Right cardiac atrium (tissue), 5 donors: ENCODE measurements around the gene DIP2C. TPM values are rescaled to one million over a fixed set of nuclear protein-coding genes. Genes with fewer than 3 reads are reported as not detected.
A peak's percentile ranks its signal among the peaks of the same experiment; 100 is the strongest.

Experiments
- ATAC-seq, 2 donors: fragments of 200-7000 bp; cut with Tn5 transposase; one replicate each; pipeline versions ENCODE4 v1.8.0 to v1.9.1; 2020; ENCODE audit warnings: moderate library complexity in 2 of 2, mild to moderate bottlenecking in 1 of 2
- DNase-seq, 3 donors: peaks; one replicate each; pipeline ENCODE4 v3.0.0-alpha.2; 2020
- H3K27ac ChIP-seq: one replicate; pipeline ENCODE4 v1.5.1; 2013; ENCODE audit warnings: mild to moderate bottlenecking, low read length, control low read depth, moderate library complexity
- H3K27me3 ChIP-seq: one replicate; pipeline ENCODE4 v1.6.1; 2013; ENCODE audit not compliant: control insufficient read depth, insufficient read depth
- H3K4me1 ChIP-seq: one replicate; pipeline ENCODE4 v1.6.1; 2013; ENCODE audit warnings: low read length; ENCODE audit not compliant: control insufficient read depth, insufficient read depth
- H3K4me3 ChIP-seq: one replicate; pipeline ENCODE4 v1.5.1; 2013; ENCODE audit warnings: low read length, control low read depth
- H3K9me3 ChIP-seq: one replicate; pipeline ENCODE4 v1.6.1; 2013; ENCODE audit warnings: low read length; ENCODE audit not compliant: control insufficient read depth
- WGBS: extraction: QIAGEN DNeasy Blood & Tissue Kit; methylation state at CpG from one replicate; pipeline ENCODE4 v1.1.7; 2013; 5-methylcytosine and 5-hydroxymethylcytosine counted together
- intact Hi-C, 4 donors: fragments of 100-400 bp; cut with DNase I; formaldehyde crosslinking; loops; one replicate each; pipeline versions ENCODE4 v1.11.0 to v1.14.0; 2022 to 2023
- polyA plus RNA-seq: library from polyadenylated mRNA; stranded (reverse); fragments of 200-250 nt; gene quantifications from one replicate; pipeline ENCODE4 v1.2.3, GENCODE V29; 2013
- total RNA-seq, 4 donors: library from RNA; stranded (reverse); fragmentation: NEBNext Ultra II Directional; extraction: Animal tissue kit (Norgen Biotek cat#: 25700); gene quantifications; one replicate each; pipeline ENCODE4 v1.2.1, GENCODE V29; 2021
- donor health status: healthy with polysubstance abuse.
- donor health status: DM: no; HTN: yes; CAD: no.
- donor health status: DM: no; HTN: no; CAD: no.
- donor health status: DM: no; HTN: yes; CAD: no; lungs with severe emphysema.
- donor health status: DM: yes; HTN: yes; CAD: no.

DIP2C gene
- total and polyA plus RNA-seq, 5 donors: 7.9 to 31.5 (median 25.5) TPM

DNA sequence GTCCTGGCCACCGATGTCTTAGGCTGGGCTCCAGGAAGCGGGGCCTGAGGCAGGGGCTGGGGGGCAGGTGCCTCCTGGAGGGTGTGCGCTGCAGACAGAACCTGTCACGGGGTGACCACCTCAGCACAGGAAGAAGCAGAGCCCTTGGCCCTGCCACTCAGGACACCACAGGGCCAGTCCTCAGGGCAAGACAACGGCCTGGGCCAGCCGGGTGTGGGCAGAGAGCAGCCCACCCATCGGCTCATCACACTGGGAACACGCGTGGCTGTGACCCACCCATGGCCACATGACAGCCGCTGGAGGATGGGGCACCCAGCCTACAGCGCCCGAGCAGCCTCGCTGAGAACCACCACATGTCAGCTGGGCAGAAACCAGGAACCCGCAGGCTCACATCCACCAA lies 5.9 kb upstream of the DIP2C start:
- Histone ChIP-seq H3K4me1 (no peaks in the 10 kb centered on the region), H3K27ac (no peak overlapping the region), H3K9me3 (no peaks in the 10 kb centered on the region), H3K27me3 (no peaks in the 10 kb centered on the region), H3K4me3 (no peak overlapping the region)
- intact Hi-C loops: no loop called here
- DNase-seq (no peak), ATAC-seq (peak in 1 of 2 donors; percentile 8)
- 92% methylated on average over 14 of the region's 14 CpGs for WGBS

DNA sequence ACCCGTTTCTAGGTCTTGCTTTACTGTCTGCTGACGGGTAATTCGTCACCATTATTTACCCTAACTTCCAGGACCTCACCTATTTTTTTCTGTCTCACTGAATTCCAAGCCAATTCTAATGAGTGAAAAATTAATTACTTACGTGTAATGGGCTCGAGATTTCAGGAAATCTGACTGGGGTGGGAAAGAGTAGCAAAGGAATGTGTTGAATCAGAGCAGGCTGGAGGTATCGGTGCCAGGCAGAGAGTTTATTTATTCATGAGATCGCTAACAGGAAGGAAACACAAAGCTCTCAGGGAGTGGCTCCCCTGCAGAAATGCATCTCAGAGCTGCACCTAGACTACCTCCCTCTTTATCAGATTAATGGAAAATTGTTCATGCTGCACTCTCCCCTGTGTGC lies 4.0 kb upstream of the DIP2C start:
- H3K4me3 ChIP-seq: no peak overlapping the region
- no peaks in the 10 kb centered on the region for H3K9me3 ChIP-seq
- no peaks in the 10 kb centered on the region for H3K27me3 ChIP-seq
- WGBS: 35% methylated on average over 7 of the region's 7 CpGs
- H3K27ac ChIP-seq: no peak overlapping the region
- DNase-seq (no peak), ATAC-seq (no peak)
- no peaks in the 10 kb centered on the region for H3K4me1 ChIP-seq
- intact Hi-C loops: no loop called here

DNA sequence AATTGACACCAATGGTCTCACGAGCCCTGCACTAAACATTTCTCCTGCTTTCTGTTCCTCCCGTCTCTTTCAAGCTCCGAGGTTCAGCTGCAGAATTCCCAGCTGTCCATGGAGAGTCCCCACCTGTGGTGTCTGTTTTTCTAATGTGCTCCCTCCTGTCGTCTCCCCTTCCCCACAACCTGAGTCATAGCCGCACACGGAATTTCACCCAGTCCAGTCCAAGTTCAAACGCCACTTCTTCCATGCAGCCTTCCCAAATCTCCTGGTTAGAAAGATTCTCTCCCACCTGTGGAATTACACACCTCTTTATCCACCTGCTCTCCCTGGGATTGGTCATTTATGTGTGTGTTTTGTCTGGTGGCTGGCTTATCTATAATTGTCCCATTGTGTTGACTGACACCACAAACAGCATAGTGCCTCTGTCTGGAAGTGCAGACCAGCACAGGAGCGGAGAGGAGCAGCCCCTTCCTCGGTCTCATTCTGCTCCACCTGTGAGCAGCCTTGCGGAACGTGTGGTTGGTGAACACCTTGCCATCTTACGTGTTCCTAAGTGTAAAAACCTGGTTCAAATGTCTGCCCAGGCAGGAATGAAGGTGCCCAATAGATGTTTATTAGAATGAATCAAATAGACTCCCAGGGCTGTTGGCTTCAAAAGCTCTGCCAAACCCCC lies 3.3 kb upstream of the DIP2C start:
- Histone ChIP-seq H3K4me3 (no peak overlapping the region), H3K9me3 (no peaks in the 10 kb centered on the region), H3K27me3 (no peaks in the 10 kb centered on the region), H3K4me1 (peaks cover 4% of the 10 kb centered on the region), H3K27ac (no peak overlapping the region)
- intact Hi-C loops: no loop called here
- no peak for ATAC-seq
- 89% methylated on average over 12 of the region's 12 CpGs for WGBS
- DNase-seq: no peak

DNA sequence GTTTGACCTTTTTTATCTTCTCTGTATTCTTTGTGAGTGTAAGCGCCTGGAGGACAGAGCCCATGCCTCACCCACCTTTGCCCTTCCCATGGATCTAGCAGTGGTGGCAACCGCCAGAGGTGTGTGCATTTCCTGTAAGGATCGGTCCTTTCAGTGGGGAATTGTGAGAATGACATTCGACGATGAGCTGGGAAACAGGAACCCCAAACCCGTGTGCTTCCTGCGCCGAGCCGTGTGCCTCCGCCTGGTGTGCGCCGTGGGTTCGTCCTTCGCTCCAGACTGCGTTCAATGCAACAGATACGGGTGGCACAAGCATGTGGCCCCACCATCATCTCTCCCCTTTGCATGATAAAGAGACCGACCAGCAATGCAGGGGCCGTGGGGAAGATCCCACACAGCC lies 1.7 kb upstream of the DIP2C start:
- intact Hi-C loops: no loop called here
- Histone ChIP-seq H3K4me3 (no peak overlapping the region), H3K9me3 (no peaks in the 10 kb centered on the region), H3K4me1 (peaks cover 4% of the 10 kb centered on the region), H3K27me3 (no peaks in the 10 kb centered on the region), H3K27ac (no peak overlapping the region)
- no peak for DNase-seq
- no peak for ATAC-seq
- WGBS: 93% methylated on average over 18 of the region's 18 CpGs

DNA sequence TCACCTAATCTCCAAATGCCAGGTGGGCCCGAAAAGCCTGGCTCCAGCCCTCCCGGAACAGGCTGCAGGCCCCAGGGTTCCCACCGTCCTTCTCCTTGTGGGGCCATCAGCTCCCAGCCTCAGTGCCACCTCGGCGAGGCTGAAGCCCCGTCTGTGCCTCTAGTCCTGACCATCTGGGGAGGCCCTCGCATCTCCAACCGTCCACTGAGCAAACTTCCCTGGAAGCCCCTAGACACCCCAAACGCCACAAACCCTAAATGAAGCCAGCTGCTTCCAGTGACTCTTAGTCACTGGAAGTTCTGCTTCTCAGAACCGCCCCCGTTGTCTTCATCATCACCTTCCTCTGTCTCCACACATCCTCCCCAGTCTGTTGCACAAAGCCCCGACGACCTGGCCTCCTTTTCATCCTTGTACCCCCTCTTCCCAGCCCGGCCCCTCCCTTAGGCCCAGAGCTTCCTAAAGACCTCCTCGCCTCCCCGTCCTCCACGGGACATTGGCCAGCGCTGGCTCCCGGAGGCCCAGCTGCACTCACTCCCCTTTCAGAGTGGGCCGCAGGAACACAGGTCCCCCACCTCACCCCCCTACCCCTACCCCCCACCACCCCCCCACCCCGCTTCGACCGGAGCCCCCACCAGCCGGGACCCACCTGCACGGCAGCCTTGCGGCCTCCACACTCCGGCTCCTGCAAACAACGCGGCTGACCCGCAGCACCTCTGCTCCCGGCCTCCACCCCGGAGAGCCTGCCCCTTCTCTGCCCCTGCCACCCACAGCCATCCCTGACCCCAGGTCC lies 1.1 kb upstream of the DIP2C start:
- DNase-seq: no peak
- peaks cover 4% of the 10 kb centered on the region for H3K4me1 ChIP-seq
- H3K4me3 ChIP-seq: peak overlapping the region; percentile 95
- intact Hi-C loops: no loop called here
- H3K27me3 ChIP-seq: no peaks in the 10 kb centered on the region
- H3K9me3 ChIP-seq: no peaks in the 10 kb centered on the region
- ATAC-seq: peak; percentile 1 to 4
- peak overlapping the region; percentile 79 for H3K27ac ChIP-seq
- 78% methylated on average over 32 of the region's 32 CpGs for WGBS

DNA sequence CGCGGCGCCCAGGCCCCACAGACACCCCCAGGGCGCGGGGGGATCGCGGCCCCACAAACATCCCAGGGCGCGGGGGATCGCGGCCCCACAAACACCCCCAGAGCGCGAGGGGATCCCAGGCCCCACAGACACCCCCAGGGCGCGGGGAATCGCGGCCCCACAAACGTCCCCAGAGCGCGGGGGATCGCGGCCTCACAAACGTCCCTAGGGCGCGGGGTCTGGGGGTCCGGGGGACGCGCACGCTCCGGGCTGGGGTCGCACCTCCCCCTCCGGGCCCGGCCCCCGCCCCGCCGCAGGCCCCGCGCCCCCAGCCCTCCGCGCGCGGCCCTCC lies 382 bp downstream of the DIP2C start:
- Histone ChIP-seq H3K9me3 (no peaks in the 10 kb centered on the region), H3K27ac (peak overlapping the region; percentile 1), H3K4me3 (peak overlapping the region; percentile 95), H3K4me1 (peaks cover 4% of the 10 kb centered on the region), H3K27me3 (no peaks in the 10 kb centered on the region)
- DNase-seq: no peak
- no peak for ATAC-seq
- intact Hi-C loops: loop anchor here in 2 of 4 donors (10.0 kb wide), 2 partner anchors 174 to 246 kb away; partner anchors contain the start of gene LARP4B (in 1 of the 2)
- WGBS: under 1% methylated on average over 40 of the region's 42 CpGs

DNA sequence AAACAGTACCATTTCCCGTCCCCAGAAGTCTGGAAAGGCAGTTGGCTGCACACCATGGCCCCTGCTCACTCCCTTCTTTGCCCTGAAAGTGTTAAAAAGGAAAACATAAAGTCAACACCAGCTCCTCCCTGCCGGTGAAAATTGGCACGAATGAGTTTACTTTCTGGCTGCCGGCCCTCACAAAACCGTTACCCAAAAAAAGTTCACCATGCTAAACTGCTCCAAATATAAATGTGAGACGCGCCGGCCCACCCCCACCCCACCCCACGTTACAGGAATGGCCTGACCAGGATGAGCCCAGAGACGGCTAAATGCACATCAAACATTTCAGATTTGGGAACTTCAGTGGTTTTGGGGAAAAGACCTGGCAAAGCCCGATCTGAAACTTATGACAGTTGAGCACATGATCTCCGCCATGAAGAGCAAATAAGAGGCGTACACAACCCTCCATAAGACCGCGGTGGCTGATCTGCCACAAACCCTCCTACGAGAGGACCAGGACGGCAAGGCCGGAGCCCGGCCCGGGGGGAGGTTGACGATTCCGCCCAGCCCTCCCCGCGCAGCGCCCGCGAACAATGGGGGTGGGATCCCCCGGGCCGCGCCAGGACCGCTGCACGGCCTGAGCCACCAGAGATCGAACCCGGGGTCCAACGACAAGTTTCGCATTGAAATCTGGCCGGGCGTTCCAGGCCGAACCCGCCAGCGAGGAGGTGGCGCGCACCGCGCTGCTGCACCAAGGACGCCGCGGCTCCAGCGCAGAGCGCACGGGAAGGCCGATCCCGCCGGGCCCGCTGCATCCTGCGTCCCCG lies 952 bp downstream of the DIP2C start:
- 3% methylated on average over 57 of the region's 57 CpGs for WGBS
- Histone ChIP-seq H3K4me3 (peak overlapping the region; percentile 95), H3K9me3 (no peaks in the 10 kb centered on the region), H3K4me1 (peaks cover 4% of the 10 kb centered on the region), H3K27me3 (no peaks in the 10 kb centered on the region), H3K27ac (peak overlapping the region; percentile 1)
- DNase-seq (peak in 2 of 3 donors; percentile 44 to 74), ATAC-seq (peak; percentile 52 to 66)
- intact Hi-C loops: loop anchor here in 2 of 4 donors (10.0 kb wide), 2 partner anchors 174 to 246 kb away; partner anchors contain the start of gene LARP4B (in 1 of the 2)

DNA sequence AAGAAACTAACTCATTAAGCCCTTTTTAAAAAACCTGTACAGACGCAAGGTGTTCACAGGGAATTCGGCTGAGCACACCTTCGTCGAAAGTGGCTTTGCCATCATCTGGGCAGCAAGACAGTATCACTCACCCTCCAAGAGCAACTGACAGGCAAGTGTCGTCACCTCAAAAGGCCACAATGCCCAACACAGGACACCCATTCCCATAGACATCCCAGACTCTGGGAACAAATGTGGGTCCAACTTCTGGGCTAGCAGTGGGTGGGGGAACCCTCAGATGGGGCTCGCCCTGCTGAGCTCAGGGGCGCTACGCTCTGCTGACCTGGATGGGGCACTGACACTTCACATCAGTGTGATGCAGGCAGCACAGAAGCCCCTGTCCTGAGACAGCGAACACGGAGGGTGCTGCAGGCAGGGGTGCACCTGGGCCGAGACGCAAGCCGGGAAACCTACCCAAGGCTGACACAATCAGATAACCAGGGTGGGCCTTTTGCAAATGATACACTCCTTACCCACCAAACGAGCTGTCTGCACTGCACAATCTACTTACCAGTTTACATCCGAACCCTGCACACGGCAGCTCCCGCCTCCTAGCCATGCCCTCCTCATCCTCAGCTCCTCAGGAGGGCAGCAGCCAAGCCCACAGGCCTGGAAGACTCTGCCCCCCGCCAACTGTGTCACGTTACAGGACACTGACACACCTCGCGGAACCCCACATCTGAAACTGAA lies 1.7 kb downstream of the DIP2C start:
- peak overlapping the region; percentile 95 for H3K4me3 ChIP-seq
- peaks cover 4% of the 10 kb centered on the region for H3K4me1 ChIP-seq
- 67% methylated on average over 21 of the region's 21 CpGs for WGBS
- DNase-seq (no peak), ATAC-seq (no peak)
- H3K27ac ChIP-seq: no peak overlapping the region
- H3K9me3 ChIP-seq: no peaks in the 10 kb centered on the region
- intact Hi-C loops: loop anchor here in 2 of 4 donors (10.0 kb wide), 2 partner anchors 173 to 247 kb away; partner anchors contain the start of gene LARP4B (in 1 of the 2)
- H3K27me3 ChIP-seq: no peaks in the 10 kb centered on the region

DNA sequence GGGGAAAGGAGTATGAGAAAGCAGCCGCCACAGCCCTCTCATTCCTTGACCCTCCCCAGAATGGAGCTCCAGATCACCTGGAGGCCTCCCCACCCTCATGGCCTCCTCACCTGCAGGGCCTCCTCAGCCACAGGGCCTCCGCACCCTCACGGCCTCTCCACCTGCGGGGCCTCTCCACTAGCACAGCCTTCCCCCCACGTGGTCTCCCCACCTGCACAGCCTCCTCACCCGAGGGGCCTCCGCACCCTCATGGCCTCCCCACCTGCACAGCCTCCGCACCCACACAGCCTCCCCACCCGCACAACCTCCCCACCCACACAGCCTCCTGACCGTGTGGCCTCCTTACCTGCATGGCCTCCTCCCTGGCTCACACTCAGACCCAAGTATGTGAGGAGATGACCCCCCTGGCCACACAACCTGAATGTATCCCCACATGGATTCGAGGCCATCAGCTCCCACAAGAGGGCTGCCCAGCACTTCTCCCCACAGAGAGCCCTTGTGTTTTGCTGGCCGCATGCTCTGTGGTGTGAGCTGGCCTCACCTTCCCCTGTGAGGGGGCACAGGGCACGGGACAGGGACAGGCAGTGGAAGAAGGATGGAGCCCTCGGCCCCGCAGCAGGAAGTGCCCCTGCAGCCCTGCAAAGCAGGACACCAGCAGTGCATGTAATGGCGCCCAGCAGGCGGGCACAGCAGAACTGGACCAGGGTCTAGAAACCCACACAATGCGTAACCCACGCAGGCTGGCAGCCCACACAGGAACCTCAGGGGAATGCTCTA lies 3.1 kb downstream of the DIP2C start:
- peaks cover 8% of the 10 kb centered on the region for H3K4me1 ChIP-seq
- no peak for DNase-seq
- H3K4me3 ChIP-seq: no peak overlapping the region
- no peaks in the 10 kb centered on the region for H3K9me3 ChIP-seq
- no peak for ATAC-seq
- intact Hi-C loops: loop anchor here in 2 of 4 donors (10.0 kb wide), 2 partner anchors 172 to 248 kb away; partner anchors contain the start of gene LARP4B (in 1 of the 2)
- no peak overlapping the region for H3K27ac ChIP-seq
- WGBS: 95% methylated on average over 19 of the region's 19 CpGs
- no peaks in the 10 kb centered on the region for H3K27me3 ChIP-seq

DNA sequence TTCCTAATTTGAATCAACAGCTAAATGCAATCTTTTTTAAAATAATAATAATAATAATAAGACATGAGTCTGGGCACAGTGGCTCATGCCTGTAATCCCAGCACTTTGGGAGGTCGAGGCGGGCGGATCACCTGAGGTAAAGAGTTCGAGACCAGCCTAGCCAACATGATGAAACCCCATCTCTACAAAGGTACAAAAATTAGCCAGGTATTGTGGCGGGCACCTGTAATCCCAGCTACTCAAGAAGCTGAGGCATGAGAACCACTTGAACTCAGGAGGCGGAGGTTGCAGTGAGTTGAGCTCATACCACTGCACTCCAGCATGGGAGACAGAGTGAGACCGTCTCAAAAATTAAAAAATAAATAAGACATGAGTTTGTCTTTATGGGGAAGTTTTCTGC lies 3.9 kb downstream of the DIP2C start:
- H3K27me3 ChIP-seq: no peaks in the 10 kb centered on the region
- H3K27ac ChIP-seq: no peak overlapping the region
- intact Hi-C loops: loop anchor here in 2 of 4 donors (10.0 kb wide), 2 partner anchors 171 to 249 kb away; partner anchors contain the start of gene LARP4B (in 1 of the 2)
- WGBS: 83% methylated on average over 7 of the region's 7 CpGs
- ATAC-seq: no peak
- DNase-seq: no peak
- no peak overlapping the region for H3K4me3 ChIP-seq
- H3K4me1 ChIP-seq: peaks cover 15% of the 10 kb centered on the region
- no peaks in the 10 kb centered on the region for H3K9me3 ChIP-seq
